IMR-90 (cell line): ENCODE measurements around the gene PBX3. TPM values are rescaled to one million over a fixed set of nuclear protein-coding genes. Genes with fewer than 3 reads are reported as not detected.

Experiments
- ATAC-seq: fragments of 200-7000 bp; cut with Tn5 transposase; 2 replicates; pipeline ENCODE4 v1.9.1; 2020; ENCODE audit warnings: low read depth, mild to moderate bottlenecking, moderate library complexity
- BruUV-seq: library from RNA; stranded (reverse); fragments of 400-500 nt; replicated peaks from 2 replicates; lab custom pipeline; 2021; lab: Mats Ljungman, UMichigan
- CTCF ChIA-PET: fragments of 300-600 bp; formaldehyde crosslinking; extraction: SDS; loops from one replicate; lab custom pipeline; 2021; ENCODE audit warnings: antibody characterized with exemption; lab: Yijun Ruan, JAX
- POLR2A ChIA-PET: fragments of 300-600 bp; sonication (Branson Sonifier 250); formaldehyde crosslinking; loops from one replicate; lab custom pipeline; 2022; ENCODE audit warnings: antibody characterized with exemption; ENCODE audit not compliant: unreplicated experiment; lab: Charles Lee
- DNase-seq: peaks from one replicate; pipeline ENCODE4 v3.0.0; 2013
- H2AFZ ChIP-seq: replicated peaks from 2 replicates; pipeline ENCODE3; 2013; ENCODE audit warnings: low read length, mild to moderate bottlenecking; ENCODE audit not compliant: poor library complexity
- H2AK5ac ChIP-seq: 2 replicates; pipeline ENCODE4 v1.6.1; 2013; ENCODE audit warnings: low read depth, low read length, inconsistent platforms
- H2AK9ac ChIP-seq: replicated peaks from 2 replicates; pipeline ENCODE3; 2013; ENCODE audit warnings: mild to moderate bottlenecking, low read depth, low read length, moderate library complexity; ENCODE audit not compliant: poor library complexity
- H2BK120ac ChIP-seq: 2 replicates; pipeline ENCODE4 v1.6.1; 2013; ENCODE audit warnings: low read depth, low read length, inconsistent platforms
- H2BK15ac ChIP-seq: 3 replicates; pipeline ENCODE4 v1.6.1; 2013; ENCODE audit warnings: low read depth, low read length, inconsistent platforms
- H2BK20ac ChIP-seq: 2 replicates; pipeline ENCODE4 v1.6.1; 2013; ENCODE audit warnings: low read depth, mild to moderate bottlenecking, inconsistent platforms, low read length, moderate library complexity
- H2BK5ac ChIP-seq: 2 replicates; pipeline ENCODE4 v1.6.1; 2013; ENCODE audit warnings: mild to moderate bottlenecking, low read depth, low read length, inconsistent platforms; ENCODE audit not compliant: poor library complexity, severe bottlenecking
- H3K14ac ChIP-seq: replicated peaks from 2 replicates; pipeline ENCODE4 v1.6.1; 2013; ENCODE audit warnings: low read depth, low read length, inconsistent platforms
- H3K18ac ChIP-seq: 2 replicates; pipeline ENCODE4 v1.6.1; 2013; ENCODE audit warnings: low read depth, low read length, control low read depth
- H3K23ac ChIP-seq: 2 replicates; pipeline ENCODE4 v1.6.1; 2013; ENCODE audit warnings: low read depth, low read length, inconsistent platforms
- H3K27ac ChIP-seq: 2 replicates; pipeline ENCODE4 v1.5.1; 2013; ENCODE audit warnings: mild to moderate bottlenecking, control low read depth, low read length; ENCODE audit not compliant: insufficient read depth
- H3K27me3 ChIP-seq: 2 replicates; pipeline ENCODE4 v1.6.1; 2013; ENCODE audit warnings: low read length; ENCODE audit not compliant: control insufficient read depth, insufficient read depth
- H3K36me3 ChIP-seq: 2 replicates; pipeline ENCODE4 v1.6.1; 2013; ENCODE audit warnings: low read length, mixed read lengths; ENCODE audit not compliant: control insufficient read depth, insufficient read depth
- H3K4ac ChIP-seq: 2 replicates; pipeline ENCODE4 v1.6.1; 2013; ENCODE audit warnings: low read depth, low read length, inconsistent platforms
- H3K4me1 ChIP-seq: 2 replicates; pipeline ENCODE4 v1.6.1; 2013; ENCODE audit warnings: low read length, mixed read lengths; ENCODE audit not compliant: control insufficient read depth, insufficient read depth
- H3K4me2 ChIP-seq: 2 replicates; pipeline ENCODE4 v1.6.1; 2013; ENCODE audit warnings: low read depth, mild to moderate bottlenecking, control low read depth, low read length, moderate library complexity
- H3K4me3 ChIP-seq: 2 replicates; pipeline ENCODE4 v1.5.1; 2013; ENCODE audit warnings: low read depth, mild to moderate bottlenecking, control low read depth, low read length, moderate library complexity; ENCODE audit not compliant: insufficient read depth
- H3K56ac ChIP-seq: 2 replicates; pipeline ENCODE4 v1.6.1; 2013; ENCODE audit warnings: low read length, inconsistent platforms; ENCODE audit not compliant: insufficient read depth; ENCODE audit errors: extremely low read depth
- H3K79me1 ChIP-seq, 2 experiments: 2 replicates each; pipeline ENCODE4 v1.6.1; 2013; ENCODE audit warnings: low read length in 2 of 2, inconsistent platforms in 1 of 2, low read depth in 1 of 2
- H3K9ac ChIP-seq: 2 replicates; pipeline ENCODE4 v1.6.1; 2013; ENCODE audit warnings: low read depth, low read length, control low read depth
- H3K9me1 ChIP-seq: 2 replicates; pipeline ENCODE4 v1.6.1; 2013; ENCODE audit warnings: low read length, inconsistent platforms; ENCODE audit not compliant: insufficient read depth
- H3K9me3 ChIP-seq: 2 replicates; pipeline ENCODE4 v1.6.1; 2013; ENCODE audit warnings: low read length; ENCODE audit not compliant: control insufficient read depth, insufficient read depth
- H4K20me1 ChIP-seq: 2 replicates; pipeline ENCODE4 v1.6.1; 2013; ENCODE audit warnings: low read length, inconsistent platforms; ENCODE audit not compliant: insufficient read depth
- H4K5ac ChIP-seq: 2 replicates; pipeline ENCODE4 v1.6.1; 2013; ENCODE audit warnings: mild to moderate bottlenecking, low read depth, low read length, control low read depth
- H4K8ac ChIP-seq, 2 experiments: 2 replicates each; pipeline ENCODE4 v1.6.1; 2013; ENCODE audit warnings: low read depth in 2 of 2, low read length in 2 of 2, control low read depth in 1 of 2, inconsistent platforms in 1 of 2
- H4K91ac ChIP-seq: 2 replicates; pipeline ENCODE4 v1.6.1; 2013; ENCODE audit warnings: low read depth, low read length, inconsistent platforms; ENCODE audit not compliant: insufficient read depth
- BHLHE40 ChIP-seq: fragments of 150-350 bp; IDR thresholded peaks from 2 replicates; pipeline ENCODE4 v1.6.1; 2016; ENCODE audit warnings: mild to moderate bottlenecking, low read depth, low read length
- CEBPB ChIP-seq: IDR thresholded peaks from 2 replicates; pipeline ENCODE4 v1.6.1; 2012; ENCODE audit warnings: low read depth, low read length, improper control_type of control experiment
- CHD1 ChIP-seq: IDR thresholded peaks from 2 replicates; pipeline ENCODE4 v1.6.1; 2012; ENCODE audit warnings: low read depth, low read length, improper control_type of control experiment
- CTCF ChIP-seq: conservative IDR thresholded peaks from 2 replicates; pipeline ENCODE4 v1.5.1; 2012; ENCODE audit warnings: mild to moderate bottlenecking, low read depth, low read length, improper control_type of control experiment
- ELK1 ChIP-seq: fragments of 150-350 bp; IDR thresholded peaks from 2 replicates; pipeline ENCODE4 v1.6.1; 2016; ENCODE audit warnings: low read depth, mild to moderate bottlenecking, low read length, moderate library complexity, borderline replicate concordance
- FOS ChIP-seq: fragments of 150-350 bp; IDR thresholded peaks from 2 replicates; pipeline ENCODE4 v1.6.1; 2016; ENCODE audit warnings: low read depth, low read length
- MAFK ChIP-seq: IDR thresholded peaks from 2 replicates; pipeline ENCODE4 v1.6.1; 2012; ENCODE audit warnings: low read depth, low read length, improper control_type of control experiment
- MAZ ChIP-seq: IDR thresholded peaks from 2 replicates; pipeline ENCODE4 v1.6.1; 2012; ENCODE audit warnings: low read depth, mild to moderate bottlenecking, low read length, improper control_type of control experiment, moderate library complexity, borderline replicate concordance
- MXI1 ChIP-seq: IDR thresholded peaks from 2 replicates; pipeline ENCODE4 v1.6.1; 2012; ENCODE audit warnings: low read depth, mild to moderate bottlenecking, low read length, moderate library complexity, borderline replicate concordance
- NFE2L2 ChIP-seq: fragments of 150-350 bp; IDR thresholded peaks from 2 replicates; pipeline ENCODE4 v1.6.1; 2016; ENCODE audit warnings: low read depth, mild to moderate bottlenecking, low read length
- POLR2A ChIP-seq: IDR thresholded peaks from 2 replicates; pipeline ENCODE4 v1.6.1; 2012; ENCODE audit warnings: mild to moderate bottlenecking, low read depth, low read length
- RAD21 ChIP-seq: IDR thresholded peaks from 2 replicates; pipeline ENCODE4 v1.6.1; 2012; ENCODE audit warnings: low read length, improper control_type of control experiment
- RCOR1 ChIP-seq: IDR thresholded peaks from 2 replicates; pipeline ENCODE4 v1.6.1; 2012; ENCODE audit warnings: mild to moderate bottlenecking, low read length, improper control_type of control experiment; ENCODE audit not compliant: insufficient replicate concordance
- RFX5 ChIP-seq: IDR thresholded peaks from 2 replicates; pipeline ENCODE4 v1.8.0; 2012; ENCODE audit warnings: low read depth, mild to moderate bottlenecking, low read length, moderate library complexity
- SMC3 ChIP-seq: fragments of 150-350 bp; IDR thresholded peaks from 2 replicates; pipeline ENCODE4 v1.6.1; 2016; ENCODE audit warnings: low read depth, mild to moderate bottlenecking, antibody characterized with exemption, low read length, moderate library complexity
- WGBS, 2 experiments: methylation state at CpG; one replicate each; pipeline versions ENCODE4 v1.1.5 to v1.1.7; 2013; ENCODE audit warnings: missing lambda C conversion rate in 2 of 2; ENCODE audit not compliant: insufficient read length in 1 of 2; ENCODE audit errors: extremely low coverage in 2 of 2; 5-methylcytosine and 5-hydroxymethylcytosine counted together
- dilution Hi-C: fragments of 300-500 bp; cut with HindIII; formaldehyde crosslinking; loops from one replicate; pipeline ENCODE4 v1.14.3; 2018; ENCODE audit warnings: low sequenced_read_pairs; ENCODE audit not compliant: unreplicated experiment
- in situ Hi-C: fragments of 300-500 bp; cut with MboI; formaldehyde crosslinking; loops from 3 replicates; pipeline ENCODE4 v1.14.3; 2019; ENCODE audit warnings: low sequenced_read_pairs, inconsistent platforms, mixed read lengths
- intact Hi-C: fragments of 100-400 bp; cut with micrococcal nuclease; formaldehyde crosslinking; loops from 2 replicates; pipeline ENCODE4 v1.10.0; 2022
- polyA plus RNA-seq, 3 experiments: library from polyadenylated mRNA; depleted of rRNA; stranded (reverse); fragments of >200 nt; gene quantifications; 2 replicates each; pipeline ENCODE4 v1.2.3, GENCODE V29; 2012; ENCODE audit warnings: low replicate concordance in 1 of 3
- total RNA-seq: library from RNA; depleted of rRNA; stranded (reverse); fragments of >200 nt; gene quantifications from 2 replicates; pipeline ENCODE4 v1.2.3, GENCODE V29; 2012
- TF ChIP-seq, protein P1 (sequence below): fragments of 150-350 bp; IDR thresholded peaks from 2 replicates; pipeline ENCODE4 v1.6.1; 2017; ENCODE audit warnings: mild to moderate bottlenecking, antibody characterized with exemption, low read length, low read depth

The PBX3 gene
- total and polyA plus RNA-seq, 2 of the 4 experiments (the other 2 are of a cell fraction) = 12.0 to 15.6 TPM

DNA sequence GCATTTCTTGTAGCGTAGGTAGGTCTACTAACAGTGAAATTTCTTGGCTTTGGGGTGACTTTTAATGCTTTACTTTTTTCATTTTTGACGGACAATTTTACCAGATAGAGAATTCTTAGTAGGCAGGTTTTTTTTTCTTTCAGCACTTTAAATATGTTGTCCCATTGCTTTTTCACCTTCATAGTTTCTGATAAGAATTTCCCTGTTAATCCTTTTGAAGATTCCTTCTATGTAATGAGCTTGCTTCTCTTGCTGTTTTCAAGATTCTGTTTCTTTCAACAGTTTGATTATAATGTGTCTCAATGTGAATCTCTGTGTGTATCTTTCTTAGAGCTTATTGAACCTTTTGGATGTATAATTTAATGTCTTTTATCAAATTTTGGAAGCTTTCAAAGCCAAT, 35.5 kb downstream of the PBX3 start:
- Histone ChIP-seq H2AFZ (no peak overlapping the region), H3K14ac (no peak overlapping the region), H4K5ac (no peak overlapping the region), H3K18ac (no peak overlapping the region), H3K9me1 (no peaks in the 10 kb centered on the region; the same call in 1 of the 2 replicates), H3K27me3 (no peaks in the 10 kb centered on the region), H3K23ac (no peak overlapping the region), H4K8ac (no peak overlapping the region), H2AK5ac (no peak overlapping the region), H2BK5ac (no peak overlapping the region), H3K9me3 (no peaks in the 10 kb centered on the region), H3K4me3 (no peak overlapping the region), H3K9ac (no peak overlapping the region), H3K27ac (no peak overlapping the region), H3K4ac (no peak overlapping the region), H3K36me3 (no peaks in the 10 kb centered on the region), H2BK15ac (no peak overlapping the region), H3K4me2 (no peak overlapping the region), H3K4me1 (0 out of 2 replicates have a peak, but pooled peaks cover 1% of the 10 kb centered on the region), H3K79me1 (peaks cover 18 to 23% of the 10 kb centered on the region in 2 experiments), H4K20me1 (peaks cover 6% of the 10 kb centered on the region; the same call in 1 of the 2 replicates), H2BK20ac (no peak overlapping the region), H3K56ac (no peak overlapping the region), H4K91ac (no peak overlapping the region), H2AK9ac (no peak overlapping the region), H2BK120ac (no peak overlapping the region)
- dilution Hi-C loops (no loop called here), intact Hi-C loops (no loop called here), in situ Hi-C loops (no loop called here)
- DNase-seq (no peak), ATAC-seq (no peak)
- TF ChIP-seq MXI1 = no peak
- no peak for TF ChIP-seq RFX5
- TF ChIP-seq RCOR1 = no peak
- TF ChIP-seq SMC3 = no peak
- TF ChIP-seq CTCF = no peak
- TF ChIP-seq BHLHE40 = no peak
- TF ChIP-seq MAZ = no peak
- TF ChIP-seq CEBPB = no peak
- TF ChIP-seq, protein P1, sequence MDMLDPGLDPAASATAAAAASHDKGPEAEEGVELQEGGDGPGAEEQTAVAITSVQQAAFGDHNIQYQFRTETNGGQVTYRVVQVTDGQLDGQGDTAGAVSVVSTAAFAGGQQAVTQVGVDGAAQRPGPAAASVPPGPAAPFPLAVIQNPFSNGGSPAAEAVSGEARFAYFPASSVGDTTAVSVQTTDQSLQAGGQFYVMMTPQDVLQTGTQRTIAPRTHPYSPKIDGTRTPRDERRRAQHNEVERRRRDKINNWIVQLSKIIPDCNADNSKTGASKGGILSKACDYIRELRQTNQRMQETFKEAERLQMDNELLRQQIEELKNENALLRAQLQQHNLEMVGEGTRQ = no peak
- TF ChIP-seq RAD21 = no peak
- no peak for TF ChIP-seq POLR2A
- TF ChIP-seq FOS = no peak
- TF ChIP-seq MAFK = no peak
- no peak for TF ChIP-seq NFE2L2
- TF ChIP-seq ELK1 = no peak
- no peak for TF ChIP-seq CHD1
- no CpG with 5 or more reads among the region's 2 CpGs for WGBS, 2 experiments
- ChIA-PET POLR2A (no interaction called here), CTCF (no interaction called here)
- no TSS peak for BruUV-seq
